ENCODE results near the gene SLC6A3.

SLC6A3 gene

GRCh38 chr5:1419476-1420210 is 25.6 kb downstream of the SLC6A3 start:
- DNase-seq, result no peak

GRCh38 chr5:1418921-1419280 is 26.3 kb downstream of the SLC6A3 start:
- DNase-seq, result no peak

GRCh38 chr5:1418238-1418920 is 26.9 kb downstream of the SLC6A3 start:
- no peak for DNase-seq

GRCh38 chr5:1417586-1418225 is 27.5 kb downstream of the SLC6A3 start:
- DNase-seq, result no peak

- no peak for DNase-seq
Measured at GRCh38 chr5:1416856-1417469, 28.3 kb downstream of the SLC6A3 start.

- no peak for DNase-seq
Measured at GRCh38 chr5:1415626-1416360, 29.4 kb downstream of the SLC6A3 start.

- no peak for DNase-seq
Measured at GRCh38 chr5:1415059-1415425, 30.2 kb downstream of the SLC6A3 start.

- no peak for DNase-seq
Measured at GRCh38 chr5:1414311-1415058, 30.8 kb downstream of the SLC6A3 start.

GRCh38 chr5:1413611-1414241 is 31.5 kb downstream of the SLC6A3 start:
- DNase-seq, result no peak

- no peak for DNase-seq
Measured at GRCh38 chr5:1413211-1413610, 32.0 kb downstream of the SLC6A3 start.

GRCh38 chr5:1412621-1413020 is 32.6 kb downstream of the SLC6A3 start:
- DNase-seq, result no peak

GRCh38 chr5:1412163-1412562 is 33.1 kb downstream of the SLC6A3 start:
- DNase-seq, result no peak

- DNase-seq, result no peak
Measured at GRCh38 chr5:1411099-1411498, 34.1 kb downstream of the SLC6A3 start.

GRCh38 chr5:1410156-1411014 is 34.9 kb downstream of the SLC6A3 start:
- no peak for DNase-seq

GRCh38 chr5:1409381-1410110 is 35.7 kb downstream of the SLC6A3 start:
- DNase-seq, result no peak

GRCh38 chr5:1406681-1407640 is 38.3 kb downstream of the SLC6A3 start:
- no peak for DNase-seq

GRCh38 chr5:1405539-1406530 is 39.4 kb downstream of the SLC6A3 start:
- DNase-seq, result no peak

- no peak for DNase-seq
Measured at GRCh38 chr5:1405121-1405520, 40.1 kb downstream of the SLC6A3 start.
